ENCODE measurements around the gene NIPSNAP3A.
A peak's percentile ranks its signal among the peaks of the same experiment; 100 is the strongest.
"Not testable (repeated sequence)": the region's sequence is repeated elsewhere in the genome, so short reads cannot be mapped to it uniquely, and the experiment has no call there.

Gene NIPSNAP3A

GRCh38 chr9:104747565-104748358, at the start of gene NIPSNAP3A:
Gene NIPSNAP3A (plus strand): TSS chr9:104747683. CDS start chr9:104747793, 110 bp downstream.
- peak; percentile 39 for DNase-seq (ENCODE audit: low read depth)

- no peak for DNase-seq (ENCODE audit: low read depth)
Measured at GRCh38 chr9:104700306-104700705, 47.2 kb upstream of the NIPSNAP3A start.

DNA sequence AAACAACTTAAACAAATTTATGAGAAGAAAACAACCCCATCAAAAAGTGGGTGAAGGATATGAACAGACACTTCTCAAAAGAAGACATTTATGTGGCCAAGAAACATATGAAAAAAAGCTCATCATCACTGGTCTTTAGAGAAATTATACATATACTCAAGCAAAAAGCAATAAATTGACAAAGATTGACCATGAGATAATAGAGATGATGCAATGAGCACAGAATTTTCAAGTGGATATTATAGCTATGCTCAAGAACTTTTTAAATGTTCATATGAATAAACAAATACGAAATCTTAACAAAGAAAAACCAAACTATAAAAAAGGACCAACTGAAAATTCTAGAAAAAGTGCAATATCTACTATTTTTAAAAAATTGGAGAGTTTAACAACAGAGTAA, 38.7 kb upstream of the NIPSNAP3A start:
- not testable (repeated sequence) for DNase-seq (ENCODE audit: low read depth)

DNA sequence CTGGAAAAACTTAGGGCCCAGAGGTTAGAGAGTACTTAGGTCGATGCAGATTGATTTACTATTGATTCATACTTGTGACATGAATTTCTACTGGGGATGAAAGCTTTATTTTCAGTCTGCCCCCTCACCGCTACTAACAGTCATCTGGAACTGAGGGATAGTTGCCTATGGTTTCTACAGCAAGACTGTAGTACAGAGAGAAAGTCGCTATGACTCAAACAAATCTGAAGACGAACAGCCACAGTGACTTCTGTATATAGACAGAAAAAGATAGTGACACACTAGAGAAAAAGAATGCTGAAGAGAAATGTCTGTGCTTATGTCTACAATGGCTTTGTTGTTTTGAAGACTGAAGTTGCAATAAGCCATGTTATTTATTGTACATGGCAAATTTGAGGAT, 35.9 kb upstream of the NIPSNAP3A start:
- DNase-seq (ENCODE audit: low read depth): no peak

DNA sequence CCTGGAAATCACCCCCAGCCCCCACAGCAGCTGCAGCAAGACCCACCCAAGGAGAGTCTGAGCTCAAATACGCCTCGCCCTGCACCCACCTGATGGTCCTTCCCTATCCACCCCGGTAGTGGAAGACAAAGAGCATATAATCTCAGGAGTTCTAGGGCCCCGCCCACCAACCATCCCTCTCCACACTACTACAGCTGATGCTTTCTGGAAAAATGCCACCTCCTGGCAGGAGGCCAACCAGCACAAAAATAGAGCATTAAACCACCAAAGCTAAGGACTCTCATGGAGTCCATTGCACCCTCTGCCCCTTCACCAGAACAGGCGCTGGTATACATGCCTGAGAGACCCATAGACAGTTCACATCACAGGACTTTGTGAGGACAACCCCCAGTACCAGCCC, 22.5 kb upstream of the NIPSNAP3A start:
- no peak for DNase-seq (ENCODE audit: low read depth)

GRCh38 chr9:104738452-104738851, 9.0 kb upstream of the NIPSNAP3A start:
- no peak for DNase-seq (ENCODE audit: low read depth)

- no peak for DNase-seq (ENCODE audit: low read depth)
Measured at GRCh38 chr9:104740621-104741020, 6.9 kb upstream of the NIPSNAP3A start.

DNA sequence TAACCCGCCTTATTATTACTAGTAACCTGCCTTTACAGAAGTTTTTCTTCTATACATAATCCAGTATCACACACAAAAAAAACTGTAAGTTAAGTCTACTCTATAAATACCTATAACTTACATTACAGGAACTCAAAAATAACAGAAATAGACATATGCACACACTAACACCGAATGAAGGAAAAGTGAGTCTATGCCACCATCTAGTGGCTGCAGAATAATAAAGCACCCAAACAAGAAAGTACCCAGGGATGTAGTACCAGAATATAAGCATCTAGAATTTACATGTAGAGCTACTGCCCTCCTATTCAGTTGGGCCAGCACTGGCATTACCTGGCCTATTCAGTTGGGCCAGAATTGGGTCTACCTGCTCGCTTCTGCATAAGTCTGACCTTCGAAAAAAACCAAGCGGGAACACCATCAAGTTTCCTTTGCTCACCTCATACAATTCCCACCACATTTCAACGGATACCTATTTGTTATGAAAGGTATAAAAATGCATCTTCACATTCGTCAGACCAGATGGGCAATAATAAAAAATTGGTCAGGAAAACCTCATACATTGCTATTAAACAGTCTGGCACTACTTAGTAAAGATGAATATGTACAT, 4.0 kb upstream of the NIPSNAP3A start:
- no peak for DNase-seq (ENCODE audit: low read depth)

DNA sequence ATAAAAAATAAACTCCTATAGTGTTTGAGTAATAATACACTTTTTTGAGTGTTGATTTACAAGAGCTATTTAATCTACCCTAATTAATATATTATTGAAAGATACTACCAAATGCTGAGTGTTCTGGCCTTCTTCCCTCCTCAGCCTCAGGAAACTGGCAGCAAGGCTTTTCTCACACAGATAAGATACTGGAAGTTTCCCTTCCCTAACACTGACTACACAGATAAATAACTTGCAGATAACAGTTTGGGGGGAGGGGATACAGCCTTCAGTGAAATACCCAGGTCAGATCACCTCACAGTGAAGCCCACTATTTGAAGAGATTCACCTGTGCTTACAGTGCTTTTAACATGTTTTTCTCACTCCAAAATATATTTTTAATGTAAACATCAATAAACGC, 1.6 kb upstream of the NIPSNAP3A start:
- no peak for DNase-seq (ENCODE audit: low read depth)

GRCh38 chr9:104746285-104746684, 1.2 kb upstream of the NIPSNAP3A start:
- DNase-seq (ENCODE audit: low read depth): no peak

GRCh38 chr9:104746798-104747197, 685 bp upstream of the NIPSNAP3A start:
- DNase-seq (ENCODE audit: low read depth): no peak

- DNase-seq (ENCODE audit: low read depth): no peak
Measured at GRCh38 chr9:104747245-104747564, 278 bp upstream of the NIPSNAP3A start.

GRCh38 chr9:104748359-104749031, 1.0 kb downstream of the NIPSNAP3A start:
- DNase-seq (ENCODE audit: low read depth): no peak

DNA sequence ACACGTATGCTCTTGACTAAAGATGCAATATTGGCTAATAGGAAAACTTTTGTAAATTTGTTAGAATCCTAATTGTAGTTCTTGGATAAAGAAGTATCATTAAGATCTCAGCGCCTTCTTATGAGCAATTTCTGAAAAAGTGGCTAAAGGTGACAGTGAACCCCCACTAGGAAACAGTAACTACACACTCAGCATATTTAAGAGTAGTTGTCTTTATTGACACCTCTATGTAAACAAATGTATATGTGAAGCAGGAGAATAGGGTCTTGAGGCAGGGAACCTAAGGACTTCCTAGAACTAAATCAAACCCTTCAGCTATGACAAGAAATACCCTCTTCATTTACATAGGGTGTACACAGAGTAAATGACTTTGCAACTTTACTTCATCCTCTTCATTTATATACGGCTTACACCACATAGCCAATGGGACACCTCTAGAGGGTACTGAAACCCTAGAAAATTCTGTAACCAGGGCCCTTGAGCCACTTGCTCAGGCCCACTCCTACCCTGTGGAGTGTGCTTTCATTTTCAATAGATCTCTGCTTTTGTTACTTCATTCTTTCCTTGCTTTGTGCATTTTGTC, 2.8 kb downstream of the NIPSNAP3A start:
- no peak for DNase-seq (ENCODE audit: low read depth)

GRCh38 chr9:104758974-104759373, 11.5 kb downstream of the NIPSNAP3A start:
- DNase-seq (ENCODE audit: low read depth): no peak

DNA sequence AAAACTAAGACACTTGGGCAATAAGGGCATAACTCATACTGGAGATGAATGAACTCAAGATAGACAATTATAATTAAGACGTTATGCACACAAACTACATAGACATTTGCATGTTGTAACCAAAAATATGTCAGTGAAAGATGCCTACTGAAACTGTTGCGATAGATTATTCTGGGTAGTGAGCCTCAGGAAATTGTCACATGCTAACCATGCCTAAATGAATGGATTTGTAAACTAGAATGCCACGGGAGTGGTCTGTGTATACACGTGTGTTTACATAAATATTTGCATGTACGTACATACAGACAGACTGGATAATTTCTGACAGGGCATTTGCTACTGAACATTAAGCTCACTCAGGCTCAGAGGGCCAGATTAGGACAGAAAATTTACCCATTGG, 17.7 kb downstream of the NIPSNAP3A start:
- DNase-seq (ENCODE audit: low read depth): no peak

DNA sequence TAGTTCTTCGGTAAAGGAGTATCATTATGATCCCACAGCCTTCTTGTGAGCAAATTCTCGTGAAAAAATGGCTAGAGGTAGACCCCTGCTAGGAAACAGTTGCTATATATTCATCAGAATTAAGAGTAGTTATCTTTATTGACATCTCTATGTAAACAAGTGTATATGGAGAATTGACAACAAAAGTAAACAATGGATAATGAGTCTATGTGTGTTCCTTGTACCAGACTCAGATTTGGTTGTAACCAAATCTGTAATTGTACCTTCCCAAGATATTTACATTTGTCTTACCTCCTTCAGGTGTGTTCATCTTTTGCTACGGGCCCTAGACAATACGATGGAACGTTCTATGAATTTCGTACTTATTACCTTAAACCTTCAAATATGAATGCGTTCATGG, 18.5 kb downstream of the NIPSNAP3A start:
- no peak for DNase-seq (ENCODE audit: low read depth)

- no peak for DNase-seq (ENCODE audit: low read depth)
Measured at GRCh38 chr9:104767507-104767906, 20.0 kb downstream of the NIPSNAP3A start.

DNA sequence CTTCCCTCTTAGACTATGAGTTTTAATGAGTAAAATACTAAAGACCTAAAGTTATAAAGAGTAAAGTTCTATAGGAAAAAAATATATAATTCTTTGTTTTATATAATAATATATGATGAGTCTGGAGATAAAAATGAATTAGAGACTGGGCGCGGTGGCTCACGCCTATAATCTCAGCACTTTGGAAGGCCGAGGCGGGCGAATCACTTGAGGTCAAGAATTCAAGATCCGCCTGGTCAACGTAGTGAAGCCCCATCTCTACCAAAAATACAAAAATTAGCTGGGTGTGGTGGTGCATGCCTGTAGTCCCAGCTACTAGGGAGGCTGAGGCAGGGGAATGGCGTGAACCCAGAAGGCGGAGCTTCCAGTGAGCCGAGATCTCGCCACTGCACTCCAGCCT, 21.5 kb downstream of the NIPSNAP3A start:
- DNase-seq (ENCODE audit: low read depth): not testable (repeated sequence)

GRCh38 chr9:104769655-104770054, 22.2 kb downstream of the NIPSNAP3A start:
- no peak for DNase-seq (ENCODE audit: low read depth)

GRCh38 chr9:104772714-104773510, 25.4 kb downstream of the NIPSNAP3A start:
- DNase-seq (ENCODE audit: low read depth): no peak

GRCh38 chr9:104774132-104774531, 26.6 kb downstream of the NIPSNAP3A start:
- DNase-seq (ENCODE audit: low read depth): no peak

All from HS-27A (cell line).